K562 (cell line): ENCODE data around the gene KIT. TPM values are rescaled to one million over a fixed set of nuclear protein-coding genes. Genes with fewer than 3 reads are reported as not detected.

Experiments used
- ATF4 ChIP-seq: fragments of 450-650 bp; formaldehyde crosslinking; IDR thresholded peaks from 2 replicates; pipeline ENCODE4 v1.4.0; 2022; ENCODE audit warnings: mild to moderate bottlenecking, moderate library complexity
- FOXP4 ChIP-seq: sonication (generic); formaldehyde crosslinking; IDR thresholded peaks from 2 replicates; pipeline ENCODE4 v1.8.0; 2022; ENCODE audit warnings: mild to moderate bottlenecking, missing genetic modification reagents, borderline replicate concordance
- PYGO2 ChIP-seq: fragments of 450-650 bp; IDR thresholded peaks from 2 replicates; pipeline ENCODE4 v1.6.1; 2016; ENCODE audit warnings: mild to moderate bottlenecking, missing genetic modification characterization, moderate library complexity, missing compliant biosample characterization
- RBM22 ChIP-seq: fragments of 200-400 bp; formaldehyde crosslinking; IDR thresholded peaks from 2 replicates; pipeline ENCODE4 v1.6.1; 2018; ENCODE audit warnings: low read length, low read depth; ENCODE audit not compliant: poor library complexity, severe bottlenecking
- STAT6 ChIP-seq: sonication (generic); formaldehyde crosslinking; IDR thresholded peaks from 2 replicates; pipeline ENCODE4 v1.8.1; 2023; ENCODE audit warnings: mild to moderate bottlenecking, missing genetic modification reagents
- SUPT5H ChIP-seq: fragments of 450-650 bp; IDR thresholded peaks from 2 replicates; pipeline ENCODE4 v1.6.1; 2016
- TAL1 ChIP-seq: fragments of 450-650 bp; IDR thresholded peaks from 2 replicates; pipeline ENCODE4 v1.6.1; 2016; ENCODE audit warnings: mild to moderate bottlenecking
- XRCC5 ChIP-seq: fragments of 200-400 bp; formaldehyde crosslinking; IDR thresholded peaks from 2 replicates; pipeline ENCODE4 v1.6.1; 2017; ENCODE audit warnings: low read depth, mild to moderate bottlenecking, low read length
- ZBTB49 ChIP-seq: sonication (generic); formaldehyde crosslinking; IDR thresholded peaks from 2 replicates; pipeline ENCODE4 v1.8.0; 2022; ENCODE audit warnings: missing genetic modification reagents, mild to moderate bottlenecking, borderline replicate concordance
- ZZZ3 ChIP-seq: fragments of 450-650 bp; IDR thresholded peaks from 2 replicates; pipeline ENCODE4 v1.6.1; 2016; ENCODE audit warnings: antibody characterized with exemption, mild to moderate bottlenecking, moderate library complexity
- polyA plus RNA-seq, 8 experiments: library from polyadenylated mRNA; depleted of rRNA in 4 of 8; stranded (reverse) in 5 of 8; unstranded in 3 of 8; fragments of >200 nt; fragmentation: Nextera tagmentation in 2 of 8; fragmentation: Illumina TruSeq in 1 of 8; extraction: Ambion mirVana in 2 of 8; extraction: Trizol in 1 of 8; gene quantifications; 2 replicates each; pipeline versions ENCODE4 v1.2.1 to v1.2.3, GENCODE V29; 2011 to 2014; ENCODE audit warnings: inconsistent platforms in 1 of 8, missing spikeins in 1 of 8
- total RNA-seq, 7 experiments: library from RNA; depleted of rRNA in 6 of 7; stranded (reverse); fragments of >200 nt in 6 of 7; fragmentation: Illumina TruSeq in 2 of 7; extraction: Trizol in 2 of 7; gene quantifications; 2 replicates each; pipeline versions ENCODE4 v1.2.1 to v1.2.3, GENCODE V29; 2011 to 2021; ENCODE audit warnings: low replicate concordance in 1 of 7

KIT gene
- total and polyA plus RNA-seq, 9 of the 15 experiments (the other 6 are each of a cell fraction or from before 2014, with no cell fraction given), result 0.27 to 5.6 (median 0.57) TPM

DNA sequence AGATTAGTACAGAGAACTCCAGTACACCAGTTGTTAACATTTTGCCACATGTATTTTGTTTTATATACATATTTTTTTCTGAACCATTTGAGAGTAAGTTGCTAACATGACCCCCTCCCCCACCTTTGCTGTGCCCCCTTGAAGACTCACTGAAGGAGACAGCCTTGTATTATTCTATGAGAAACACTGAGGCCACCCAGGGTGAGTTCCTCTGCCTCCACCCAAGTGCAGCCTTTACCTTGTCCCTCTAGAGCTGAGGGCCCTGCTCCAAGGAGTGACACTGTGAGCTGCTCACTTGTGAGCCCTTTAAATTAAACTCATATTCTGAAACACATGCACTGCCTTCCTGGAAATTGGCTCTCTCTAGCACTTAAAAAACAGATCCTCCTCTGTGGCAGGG, 21.1 kb downstream of the KIT start (continued):
- no peak for TF ChIP-seq FOXP4 (CRISPR knock-in tag)
- TF ChIP-seq ZBTB49, result no peak
- no peak for TF ChIP-seq TAL1
- TF ChIP-seq ZZZ3, result no peak
- TF ChIP-seq SUPT5H, result no peak
- TF ChIP-seq XRCC5, result no peak
- no peak for TF ChIP-seq RBM22
- no peak for TF ChIP-seq STAT6
- no peak for TF ChIP-seq PYGO2
- TF ChIP-seq ATF4 (CRISPR knock-in tag), result no peak
